GM18909 (cell line): ENCODE data around the gene HARBI1.
A peak's percentile ranks its signal among the peaks of the same experiment; 100 is the strongest.
"Not testable (repeated sequence)": the region's sequence is repeated elsewhere in the genome, so short reads cannot be mapped to it uniquely, and the experiment has no call there.

Experiments used
- ATAC-seq: cut with Tn5 transposase; IDR thresholded peaks from one replicate; pipeline ENCODE4 v1.9.1; 2021; ENCODE audit warnings: mild to moderate bottlenecking; ENCODE audit not compliant: unreplicated experiment, poor library complexity

HARBI1 gene

DNA sequence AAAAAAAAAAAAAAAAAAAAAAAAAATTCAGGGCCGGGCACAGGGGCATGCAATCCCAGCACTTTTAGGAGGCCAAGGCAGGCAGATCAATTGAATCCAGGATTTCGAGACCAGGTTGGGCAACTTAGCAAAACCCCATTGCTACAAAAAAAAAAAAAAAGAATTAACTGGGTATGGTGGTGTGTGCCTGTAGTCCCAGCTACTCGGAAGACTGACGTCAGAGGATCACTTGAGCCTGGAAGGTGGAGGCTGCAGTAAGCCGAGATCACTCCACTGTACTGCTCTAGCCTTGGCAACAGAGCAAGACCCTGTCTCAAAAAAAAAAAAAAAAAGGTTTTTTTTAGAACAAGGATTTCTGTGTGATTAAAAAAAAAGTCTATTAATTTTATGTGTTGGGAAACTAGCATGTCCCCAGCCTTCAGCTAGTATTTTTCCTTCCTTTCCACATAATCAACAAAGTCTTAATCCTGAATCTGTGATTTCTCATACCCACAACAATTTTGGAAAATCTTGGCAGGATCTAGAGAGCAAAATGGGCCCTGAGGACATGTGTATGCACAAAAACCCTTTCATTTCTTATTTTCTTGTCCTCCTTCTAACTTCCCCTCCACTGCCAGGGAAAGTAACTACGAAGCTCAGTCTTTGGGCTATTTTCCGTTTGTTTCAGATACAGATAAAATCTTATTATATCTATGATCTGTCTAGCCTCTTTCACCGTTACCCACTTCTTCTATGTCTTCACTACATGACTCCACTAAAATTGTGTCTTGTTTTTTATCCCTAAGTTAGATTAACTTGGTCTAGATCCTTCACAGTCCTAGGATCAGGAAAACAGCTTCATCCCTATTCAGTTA is 17.5 kb downstream of the HARBI1 start:
- ATAC-seq: no peak

DNA sequence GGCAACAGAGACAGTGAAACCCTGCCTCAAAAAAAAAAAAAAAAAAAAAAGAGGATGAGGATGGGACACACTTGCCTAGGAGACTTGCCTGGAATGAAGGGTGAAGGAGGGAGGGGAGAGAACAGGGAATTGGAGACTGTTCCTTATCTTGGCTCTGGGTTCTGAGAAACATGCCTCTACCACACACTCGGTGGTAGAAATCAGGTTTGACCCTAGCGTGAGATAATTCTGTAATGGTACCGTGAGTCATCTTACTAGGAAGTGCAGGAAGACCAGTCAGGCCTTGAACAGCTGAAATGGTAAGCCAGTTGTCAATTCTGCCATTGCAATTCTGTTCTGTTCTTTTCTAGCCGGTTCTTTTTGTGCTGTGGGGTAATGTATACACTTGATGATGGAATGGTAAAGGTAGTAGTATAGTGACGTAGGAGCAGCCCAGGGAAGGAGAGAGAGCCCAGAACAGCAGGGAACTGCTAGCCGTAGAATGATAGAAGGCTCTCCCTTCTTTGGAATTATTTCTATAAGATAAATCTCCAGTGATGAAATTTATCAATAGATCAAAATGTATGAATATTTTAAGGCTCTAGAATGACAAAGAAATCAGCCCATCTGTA is 19.3 kb downstream of the HARBI1 start:
- no peak for ATAC-seq

DNA sequence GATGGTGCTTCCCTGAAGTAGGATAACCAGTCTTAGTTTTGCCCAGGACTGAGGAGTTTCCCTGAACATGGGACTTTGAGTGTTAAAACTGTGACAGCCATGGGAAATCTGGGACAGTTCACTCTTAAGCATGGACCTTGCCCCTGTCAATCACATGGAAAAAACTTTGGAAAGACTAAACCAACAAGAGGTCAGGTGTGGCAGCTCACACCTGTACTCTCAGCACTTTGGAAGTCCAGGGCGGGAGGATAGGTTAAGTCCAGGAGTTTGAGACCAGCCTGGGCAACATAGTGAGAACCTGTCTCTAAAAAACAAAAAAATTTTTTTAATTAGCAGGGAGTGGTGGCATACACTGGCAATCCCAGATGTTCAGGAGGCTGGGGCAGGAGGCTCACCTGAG is 19.9 kb downstream of the HARBI1 start:
- ATAC-seq: no peak

DNA sequence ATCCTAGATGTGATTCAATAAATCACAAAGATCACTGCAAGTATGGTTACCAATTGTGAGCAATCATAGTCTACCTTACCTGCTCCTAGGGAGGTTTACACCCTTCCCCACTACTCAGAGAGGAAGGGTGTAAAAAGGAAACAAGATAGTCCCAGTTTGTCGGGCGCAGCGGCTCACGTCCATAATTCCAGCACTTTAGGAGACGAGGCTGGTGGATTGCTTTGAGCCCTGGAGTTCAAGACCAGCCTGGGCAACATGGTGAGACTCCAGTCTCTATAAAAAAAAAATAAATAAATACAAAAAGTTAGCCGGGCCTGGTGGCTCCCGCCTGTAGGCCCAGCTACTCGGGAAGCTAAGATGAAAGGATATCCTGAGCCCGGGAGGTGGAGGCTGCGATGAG is 22.2 kb downstream of the HARBI1 start:
- ATAC-seq: no peak

DNA sequence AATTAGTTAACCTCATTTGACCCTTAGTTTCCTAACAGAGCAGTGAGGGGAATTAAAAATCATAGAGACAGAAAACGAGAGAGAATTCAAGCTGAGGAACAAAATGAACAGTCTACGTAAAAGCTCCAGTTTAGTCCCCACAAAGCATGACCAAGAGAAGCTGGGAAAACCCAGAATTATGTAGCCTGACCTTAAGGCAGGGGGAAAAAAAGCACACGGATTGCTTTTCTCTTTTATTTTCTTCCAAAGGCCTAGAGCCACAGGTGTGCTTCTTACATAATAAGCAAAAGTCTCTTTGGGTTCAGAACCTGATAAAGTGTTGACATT is 22.7 kb downstream of the HARBI1 start:
- no peak for ATAC-seq

DNA sequence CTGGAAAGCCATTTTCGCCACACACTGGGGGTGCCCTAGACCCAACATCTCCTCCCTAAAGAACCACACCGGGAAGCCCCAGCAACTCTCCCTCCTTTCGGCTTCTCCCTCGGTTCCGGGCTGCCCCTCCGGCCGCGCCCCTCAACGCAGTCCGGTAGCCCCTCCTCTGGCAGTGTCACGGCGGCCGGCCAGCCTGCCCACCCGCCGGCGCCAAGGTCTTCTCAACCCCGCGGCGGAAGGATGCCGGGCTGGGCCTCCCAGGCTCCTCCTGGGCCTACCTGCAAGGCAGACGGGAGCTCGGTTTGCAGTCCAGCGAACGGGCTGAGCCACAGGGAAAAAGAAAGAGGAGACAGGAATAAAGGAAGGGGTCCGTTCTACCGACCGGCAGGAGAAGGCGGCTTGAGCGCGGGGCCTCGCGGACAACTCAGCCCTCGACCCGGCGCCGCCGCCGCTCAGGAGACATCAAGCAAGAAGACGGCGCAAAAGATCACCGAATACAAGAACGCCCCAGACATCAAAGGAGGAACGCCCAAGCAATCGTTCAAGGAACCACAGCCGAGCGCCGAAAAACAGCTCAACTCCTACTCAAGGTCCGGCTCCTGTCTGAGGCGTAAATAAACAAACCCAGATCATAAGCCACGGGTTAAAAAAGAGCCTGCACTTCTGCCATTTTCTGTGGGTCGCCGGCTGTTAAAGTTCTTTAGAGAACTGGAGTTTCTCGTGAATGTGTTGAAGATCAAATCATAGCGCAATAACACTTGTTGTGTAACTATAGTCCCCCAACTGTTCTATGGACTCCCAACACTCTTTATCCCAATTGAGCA is 23.3 kb downstream of the HARBI1 start, which contains the start of gene AMBRA1:
AMBRA1 (minus strand) TSS at position 474 of the 824 bp plus-strand sequence. CDS start 45,643 bp downstream, outside the sequence.
- peak; percentile 86 for ATAC-seq

DNA sequence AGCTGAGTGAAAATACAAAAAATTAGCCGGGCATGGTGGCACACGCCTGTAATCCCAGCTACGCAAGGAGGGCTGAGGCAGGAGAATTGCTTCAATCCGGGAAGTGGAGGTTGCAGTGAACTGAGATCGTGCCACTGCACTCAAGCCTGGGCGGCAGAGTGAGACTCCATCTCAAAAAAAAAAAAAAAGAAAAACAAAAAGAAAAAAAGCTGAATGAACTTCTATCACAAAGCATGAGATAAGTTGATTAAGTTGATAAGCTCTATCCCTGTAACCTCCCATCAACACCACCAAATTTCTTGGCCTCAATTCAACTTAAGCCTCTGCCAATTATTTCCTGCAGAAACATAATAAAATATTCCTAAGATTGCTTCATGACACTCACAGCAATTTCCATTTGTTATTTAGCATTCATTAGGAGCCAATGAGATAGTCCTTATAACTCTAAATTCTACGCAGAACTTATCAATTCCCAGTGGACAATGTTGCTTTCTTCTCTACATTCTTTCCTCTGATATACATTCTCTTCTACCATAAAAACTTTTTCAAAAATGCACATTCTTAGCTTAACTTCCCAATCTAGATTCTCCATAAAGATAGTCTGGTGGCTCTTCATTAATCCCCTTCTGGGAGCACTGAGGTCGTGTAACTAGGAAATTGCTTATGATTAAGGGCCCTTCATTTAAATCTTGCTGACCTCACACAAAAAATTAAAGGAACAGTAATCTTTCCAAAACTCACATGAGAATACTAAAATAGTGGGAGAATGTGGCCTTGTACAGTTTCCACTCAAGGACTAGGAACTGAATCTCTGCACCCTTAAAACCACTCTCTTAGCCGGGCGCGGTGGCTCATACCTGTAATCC is 26.1 kb downstream of the HARBI1 start:
- no peak for ATAC-seq

DNA sequence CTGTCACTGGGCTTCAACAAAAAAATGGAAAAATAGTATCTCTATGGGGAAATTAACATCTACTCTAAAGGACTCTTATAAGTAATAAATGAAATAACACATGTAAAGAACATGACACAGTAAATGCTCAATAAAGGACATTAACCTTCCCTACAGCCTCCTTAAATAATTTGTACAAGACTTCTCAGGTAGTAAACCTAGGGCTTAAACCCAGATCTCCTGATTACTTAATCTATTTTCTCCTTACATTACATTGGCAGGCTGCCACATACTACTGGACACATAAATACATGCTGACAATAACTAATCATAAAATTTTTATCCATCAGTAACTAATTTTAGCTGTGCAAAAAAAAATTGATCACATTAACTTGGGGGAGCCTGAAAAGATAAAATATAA is 28.1 kb downstream of the HARBI1 start:
- no peak for ATAC-seq

DNA sequence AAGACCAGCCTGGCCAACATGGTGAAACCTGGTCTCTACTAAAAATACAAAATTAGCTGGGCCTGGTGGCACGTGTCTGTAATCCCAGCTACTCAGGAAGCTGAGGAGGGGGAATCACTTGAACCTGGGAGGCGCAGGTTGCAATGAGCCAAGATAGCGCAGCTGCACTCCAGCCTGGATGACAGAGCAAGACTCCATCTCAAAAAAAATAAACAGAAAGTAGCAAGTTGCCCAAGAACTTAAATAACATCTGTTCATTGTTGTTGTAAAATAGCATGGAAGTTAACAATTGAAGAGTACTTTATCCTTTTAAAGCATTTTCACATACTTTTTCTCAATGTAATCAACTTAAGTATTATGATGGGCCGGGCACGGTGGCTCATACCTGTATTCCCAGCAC is 28.9 kb downstream of the HARBI1 start:
- no peak for ATAC-seq

DNA sequence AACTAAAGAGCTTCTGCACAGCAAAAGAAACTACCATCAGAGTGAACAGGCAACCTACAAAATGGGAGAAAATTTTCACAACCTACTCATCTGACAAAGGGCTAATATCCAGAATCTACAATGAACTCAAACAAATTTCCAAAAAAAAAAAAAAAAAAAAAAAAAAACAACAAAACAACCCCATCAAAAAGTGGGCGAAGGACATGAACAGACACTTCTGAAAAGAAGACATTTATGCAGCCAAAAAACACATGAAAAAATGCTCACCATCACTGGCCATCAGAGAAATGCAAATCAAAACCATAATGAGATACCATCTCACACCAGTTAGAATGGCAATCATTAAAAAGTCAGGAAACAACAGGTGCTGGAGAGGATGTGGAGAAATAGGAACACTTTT is 33.5 kb downstream of the HARBI1 start:
- not testable (repeated sequence) for ATAC-seq

DNA sequence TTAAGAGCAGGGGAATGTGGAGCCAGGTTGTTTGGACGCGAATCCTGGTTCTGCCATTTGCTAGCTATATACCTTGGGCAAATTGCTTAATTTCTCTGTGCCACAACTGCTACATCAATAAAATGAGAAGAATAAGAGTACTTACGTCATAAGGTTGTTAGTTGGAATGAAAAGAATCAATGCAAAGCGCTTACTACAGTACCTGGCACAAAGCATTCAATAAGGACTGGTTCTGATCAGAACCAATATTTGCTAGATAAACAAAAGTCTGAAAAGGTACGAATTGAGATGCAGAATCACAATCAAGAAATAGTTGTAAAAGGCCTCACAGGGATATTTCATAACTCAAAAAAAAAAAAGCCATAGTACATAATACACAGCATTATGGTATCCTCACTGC is 34.4 kb downstream of the HARBI1 start:
- no peak for ATAC-seq

DNA sequence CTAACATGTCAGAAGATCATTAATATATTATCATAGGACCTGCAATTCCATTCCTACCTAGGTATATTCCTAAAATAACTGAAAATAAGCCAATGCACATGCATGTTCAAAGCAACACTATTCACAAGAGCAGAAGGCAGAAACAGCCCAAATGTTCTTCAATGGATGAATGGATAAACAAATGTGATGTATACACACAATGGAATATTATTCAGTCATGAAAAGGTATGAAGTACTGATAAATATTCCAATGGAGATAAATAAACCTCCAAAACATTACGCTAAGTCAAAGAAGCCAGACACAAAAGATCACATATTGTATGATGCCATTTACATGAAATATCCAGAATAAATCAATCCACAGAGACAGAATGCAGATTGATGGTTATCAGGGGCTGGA is 40.0 kb downstream of the HARBI1 start:
- ATAC-seq: no peak

DNA sequence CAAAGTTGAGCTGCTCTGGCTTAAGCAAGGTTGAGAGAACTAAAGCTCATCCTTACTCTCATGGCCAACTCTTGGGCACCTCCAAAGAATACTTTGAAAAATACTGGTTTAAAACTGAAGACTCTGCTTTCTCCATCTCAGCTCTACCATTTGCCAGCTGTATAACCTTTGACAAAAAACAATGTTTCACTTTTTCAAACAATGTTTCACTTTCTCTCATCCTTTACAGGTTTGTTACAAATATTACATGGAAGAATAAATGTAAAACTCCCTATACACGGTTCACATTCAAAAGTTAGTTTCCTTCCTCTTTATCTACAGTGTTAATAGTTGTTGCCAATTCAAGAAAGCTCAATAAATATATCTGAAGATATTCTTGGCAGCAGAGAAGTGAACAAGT is 42.4 kb downstream of the HARBI1 start:
- ATAC-seq: no peak

DNA sequence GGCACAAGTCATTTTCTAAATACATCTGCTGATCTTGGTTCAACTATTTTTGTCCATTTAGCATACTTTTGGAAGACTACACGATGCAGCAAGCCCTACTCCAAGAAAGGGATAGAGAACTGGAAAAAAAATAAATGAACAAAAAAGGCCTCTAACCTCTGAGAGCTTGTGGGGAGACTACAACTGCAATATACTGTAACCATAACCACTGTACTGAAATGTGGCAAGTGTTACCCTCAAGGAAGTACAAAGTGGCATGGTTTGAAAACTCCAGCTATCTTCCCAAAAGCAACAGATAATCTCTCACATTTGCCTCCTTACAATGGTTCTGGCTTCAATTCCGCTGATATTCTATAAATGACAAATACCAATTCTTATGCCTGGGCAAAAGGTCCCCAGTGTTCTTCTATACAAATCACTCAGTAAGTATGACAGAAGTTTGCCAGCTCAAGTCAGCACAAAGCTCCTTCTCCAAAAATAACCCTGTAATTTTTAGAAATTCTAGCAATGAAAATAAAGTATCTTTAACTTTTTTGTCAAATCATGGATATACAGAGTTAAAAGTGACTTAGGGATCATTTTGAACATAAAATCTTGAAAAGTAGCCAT is 46.1 kb downstream of the HARBI1 start:
- no peak for ATAC-seq

DNA sequence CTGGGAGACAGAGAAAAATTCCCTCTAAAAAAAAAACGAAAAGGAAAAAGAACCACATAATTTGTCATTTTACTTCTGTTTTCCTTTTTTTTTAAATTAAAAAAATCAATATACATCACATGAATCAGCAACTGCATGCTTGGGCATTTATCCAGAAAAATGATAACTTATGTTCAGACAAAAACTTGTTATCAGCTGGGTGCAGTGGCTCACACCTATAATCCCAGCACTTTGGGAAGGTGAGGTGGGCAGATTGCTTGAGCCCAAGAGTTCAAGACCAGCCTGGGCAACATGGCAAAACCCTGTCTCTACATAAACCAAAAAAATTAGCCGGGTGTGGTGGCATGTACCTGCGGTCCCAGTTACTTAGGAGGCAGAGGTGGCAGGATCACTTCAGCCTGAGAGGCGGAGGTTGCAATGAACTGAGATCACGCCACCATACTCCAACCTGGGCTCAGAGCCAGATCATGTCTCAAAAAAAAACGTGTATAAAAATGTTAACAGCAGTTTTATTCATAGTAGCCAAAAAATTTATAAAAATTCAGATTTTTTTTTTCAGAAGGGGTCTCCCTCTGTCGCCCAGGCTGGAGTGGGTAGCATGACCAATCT is 51.7 kb downstream of the HARBI1 start:
- no peak for ATAC-seq

DNA sequence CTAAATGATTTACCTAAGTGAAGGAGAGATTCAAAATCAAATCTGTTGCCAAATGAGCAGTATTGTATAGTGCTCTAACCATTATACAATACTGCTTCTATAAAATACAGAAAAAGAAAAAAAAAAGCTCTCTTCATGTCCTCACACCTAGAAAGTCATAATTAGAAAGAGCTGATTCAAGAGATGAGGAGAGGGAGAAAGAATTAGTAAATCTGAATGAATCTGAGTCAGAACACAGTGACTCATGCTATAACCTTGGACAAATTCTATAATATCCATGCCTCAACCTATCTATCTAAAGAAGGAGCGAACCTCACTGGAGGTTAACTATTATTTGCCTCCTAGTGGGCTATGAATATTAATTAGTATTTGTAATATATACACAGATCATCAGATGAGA is 52.6 kb downstream of the HARBI1 start:
- ATAC-seq: no peak

DNA sequence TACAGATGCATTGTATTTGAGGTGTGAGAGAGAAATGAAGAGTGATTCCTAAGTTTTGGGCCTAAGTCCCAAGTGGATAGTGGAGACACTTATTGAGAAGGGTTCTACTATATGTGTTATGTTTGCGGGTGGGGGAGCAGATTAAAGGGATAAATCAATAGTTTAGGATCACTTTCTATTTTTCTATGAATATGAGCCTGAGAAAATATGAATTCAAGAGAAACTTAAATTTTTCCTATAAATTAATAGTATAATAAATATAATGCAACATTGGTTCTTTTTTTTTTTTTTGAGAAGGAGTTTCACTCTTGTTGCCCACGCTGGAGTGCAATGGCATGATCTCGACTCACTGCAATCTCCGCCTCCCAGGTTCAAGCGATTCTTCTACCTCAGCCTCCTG is 54.5 kb downstream of the HARBI1 start:
- no peak for ATAC-seq

DNA sequence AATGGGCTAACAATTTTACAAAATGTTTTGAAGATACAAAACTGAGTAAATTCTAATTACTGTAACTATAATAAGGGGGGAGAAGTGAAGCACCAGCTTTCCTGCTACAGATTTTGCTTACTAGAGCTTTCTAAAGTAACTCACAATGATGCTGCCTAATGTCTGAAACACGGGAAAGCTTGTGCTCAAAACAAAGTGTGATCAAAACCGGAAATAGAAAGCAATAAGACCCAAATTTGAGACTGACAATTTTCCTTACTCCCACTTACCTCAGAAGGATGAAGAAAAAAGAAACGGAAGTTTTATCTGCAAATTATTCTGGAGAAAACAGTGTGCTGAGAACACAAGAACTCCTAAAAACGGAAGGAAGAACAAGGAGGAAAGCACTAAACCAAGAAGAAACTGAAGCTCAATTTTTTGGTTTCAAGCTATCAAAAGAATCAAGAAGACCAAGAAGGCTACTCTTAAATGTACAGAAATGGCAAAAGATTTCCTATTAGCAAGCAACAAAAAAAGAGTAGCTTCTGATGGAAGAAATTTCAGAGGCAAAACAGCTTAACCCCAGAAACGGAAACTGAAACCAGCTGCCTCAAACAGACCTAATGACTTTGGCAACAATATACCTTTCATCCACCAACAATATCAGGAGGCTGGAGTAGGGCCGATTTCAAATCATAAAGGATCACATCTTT is 56.6 kb downstream of the HARBI1 start:
- peak; percentile 60 for ATAC-seq

DNA sequence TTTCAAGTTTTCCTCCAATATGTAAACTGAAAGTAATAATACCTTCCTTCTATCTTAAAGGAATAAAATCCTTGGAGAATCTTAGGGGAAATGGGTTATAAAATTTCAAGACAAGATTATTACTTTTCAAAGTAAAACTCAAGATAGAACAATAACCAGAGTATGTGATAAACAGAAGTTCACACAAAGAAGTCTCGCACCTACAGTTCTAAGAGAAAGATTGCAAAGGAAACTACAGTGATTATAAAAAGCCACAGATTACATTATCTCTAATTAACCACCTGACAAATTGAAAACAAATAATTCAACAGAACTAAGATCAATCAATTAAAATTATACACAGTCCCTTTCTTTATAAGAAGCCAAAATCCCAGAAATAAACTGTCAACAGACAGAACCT is 57.2 kb downstream of the HARBI1 start:
- ATAC-seq: no peak
